Measurements from ENCODE around the gene DMD. TPM values are rescaled to one million over a fixed set of nuclear protein-coding genes. Genes with fewer than 3 reads are reported as not detected.
"Not testable (repeated sequence)": the region's sequence is repeated elsewhere in the genome, so short reads cannot be mapped to it uniquely, and the experiment has no call there.

The DMD gene
- total and polyA plus RNA-seq, 7 donors: 2.5 to 260 (median 183) TPM

- intact Hi-C loops (cut with DNase I): no loop called here
- DNase-seq: no peak
These were observed 941.5 kb downstream of the DMD start for GRCh38 chrX:32269866-32270265.

GRCh38 chrX:32268207-32268606 lies 943.1 kb downstream of the DMD start:
- Histone ChIP-seq H3K9me3 (no peaks in the 10 kb centered on the region), H3K27ac (peak overlapping the region in 1 of 4 donors; percentile 19), H3K4me1 (peaks cover 0 to 24% (median 5%) of the 10 kb centered on the region in 4 donors), H3K27me3 (no peaks in the 10 kb centered on the region), H3K4me3 (no peak overlapping the region), H3K36me3 (no peaks in the 10 kb centered on the region)
- DNase-seq: no peak
- TF ChIP-seq EP300 (IDR thresholded peaks at IDR 0.05) (no peak), POLR2A (IDR thresholded peaks at IDR 0.05) (no peak), CTCF (IDR thresholded peaks at IDR 0.05) (no peak), POLR2AphosphoS5 (IDR thresholded peaks at IDR 0.05) (peak; percentile 19 to 76 (median 47))
- intact Hi-C loops (cut with DNase I): no loop called here
- WGBS, 2 donors: 20 to 60% methylated on average over 3 of the region's 3 CpGs

More at GRCh38 chrX:32269866-32270265, 941.5 kb downstream of the DMD start:
- Histone ChIP-seq H3K36me3 (no peaks in the 10 kb centered on the region), H3K9me3 (no peaks in the 10 kb centered on the region), H3K27ac (peak overlapping the region in 1 of 4 donors; percentile 2), H3K4me1 (peaks cover 0 to 24% (median 5%) of the 10 kb centered on the region in 4 donors), H3K27me3 (no peaks in the 10 kb centered on the region), H3K4me3 (no peak overlapping the region)
- TF ChIP-seq POLR2AphosphoS5 (IDR thresholded peaks at IDR 0.05) (peak in 2 of 4 donors; percentile 13 to 14), EP300 (IDR thresholded peaks at IDR 0.05) (no peak)

- no peak for DNase-seq
- Histone ChIP-seq H3K27ac (peak overlapping the region in 1 of 4 donors; percentile 19), H3K27me3 (no peaks in the 10 kb centered on the region), H3K4me1 (peaks cover 0 to 24% (median 5%) of the 10 kb centered on the region in 4 donors), H3K36me3 (no peaks in the 10 kb centered on the region), H3K4me3 (no peak overlapping the region), H3K9me3 (no peaks in the 10 kb centered on the region)
- intact Hi-C loops (cut with DNase I): no loop called here
- TF ChIP-seq EP300 (IDR thresholded peaks at IDR 0.05) (no peak), POLR2AphosphoS5 (IDR thresholded peaks at IDR 0.05) (no peak), CTCF (IDR thresholded peaks at IDR 0.05) (no peak), POLR2A (IDR thresholded peaks at IDR 0.05) (no peak)
- 16 to 66% methylated on average over 2 of the region's 2 CpGs for WGBS, 2 donors
These were observed 943.6 kb downstream of the DMD start for GRCh38 chrX:32267796-32268195.

GRCh38 chrX:32246675-32247074 lies 964.7 kb downstream of the DMD start:
- H3K27ac ChIP-seq; H3K27me3 ChIP-seq; H3K36me3 ChIP-seq; H3K4me1 ChIP-seq; intact Hi-C loops (cut with DNase I); DNase-seq; H3K4me3 ChIP-seq; H3K9me3 ChIP-seq: not testable (repeated sequence)
- WGBS, 2 donors: 12 to 27% methylated on average over 3 of the region's 4 CpGs

GRCh38 chrX:32195611-32196010 lies 1015.7 kb downstream of the DMD start:
- H3K36me3 ChIP-seq: no peaks in the 10 kb centered on the region
- H3K27ac ChIP-seq: no peak overlapping the region
- H3K27me3 ChIP-seq: no peaks in the 10 kb centered on the region
- H3K4me3 ChIP-seq: no peak overlapping the region
- no peak for TF ChIP-seq EP300 (IDR thresholded peaks at IDR 0.05)
- no peak for TF ChIP-seq POLR2A (IDR thresholded peaks at IDR 0.05)
- TF ChIP-seq CTCF (IDR thresholded peaks at IDR 0.05): no peak
- TF ChIP-seq POLR2AphosphoS5 (IDR thresholded peaks at IDR 0.05): no peak
- H3K4me1 ChIP-seq: no peaks in the 10 kb centered on the region
- intact Hi-C loops (cut with DNase I): no loop called here
- no peak for DNase-seq
- no peaks in the 10 kb centered on the region for H3K9me3 ChIP-seq
- 78 to 79% methylated on average over 2 of the region's 2 CpGs for WGBS, 2 donors

- Histone ChIP-seq H3K9me3 (no peaks in the 10 kb centered on the region), H3K27me3 (no peaks in the 10 kb centered on the region), H3K27ac (no peak overlapping the region), H3K36me3 (no peaks in the 10 kb centered on the region), H3K4me3 (no peak overlapping the region), H3K4me1 (no peaks in the 10 kb centered on the region)
- TF ChIP-seq CTCF (IDR thresholded peaks at IDR 0.05): no peak
- TF ChIP-seq POLR2A (IDR thresholded peaks at IDR 0.05): no peak
- no peak for TF ChIP-seq POLR2AphosphoS5 (IDR thresholded peaks at IDR 0.05)
- no peak for TF ChIP-seq EP300 (IDR thresholded peaks at IDR 0.05)
- 89 to 91% methylated on average over 6 of the region's 6 CpGs for WGBS, 2 donors
- intact Hi-C loops (cut with DNase I): no loop called here
- no peak for DNase-seq
These were observed 1020.0 kb downstream of the DMD start for GRCh38 chrX:32191316-32191715.

Data from sigmoid colon (tissue), 7 donors.